Thoracic aorta (tissue), 2 donors: ENCODE results near the gene APCDD1L. TPM values are rescaled to one million over a fixed set of nuclear protein-coding genes. Genes with fewer than 3 reads are reported as not detected.

Experiments
- ATAC-seq: fragments of 150-250 bp; one replicate; pipeline ENCODE4 v1.8.0; 2017; ENCODE audit warnings: low read depth; ENCODE audit not compliant: insufficient number of reproducible peaks, low FRiP score
- DNase-seq: peaks from one replicate; pipeline ENCODE4 v3.0.0-alpha.2; 2020; ENCODE audit warnings: low spot score
- H3K27ac ChIP-seq, 2 donors: fragments of 200-600 bp; sonication (generic); 1 replicate in 1 of 2; 2 replicates in 1 of 2; pipeline ENCODE4 v1.5.1; 2016; ENCODE audit warnings: mild to moderate bottlenecking in 2 of 2, moderate library complexity in 2 of 2
- H3K27me3 ChIP-seq: fragments of 200-600 bp; sonication (generic); replicated peaks from 2 replicates; pipeline ENCODE4 v1.6.0; 2016; ENCODE audit warnings: mild to moderate bottlenecking; ENCODE audit not compliant: insufficient read depth
- H3K36me3 ChIP-seq: fragments of 200-600 bp; sonication (generic); one replicate; pipeline ENCODE4 v1.5.1; 2016
- H3K4me1 ChIP-seq, 2 donors: fragments of 200-600 bp; sonication (generic); 1 replicate in 1 of 2; 2 replicates in 1 of 2; pipeline versions ENCODE4 v1.5.1 to v1.6.0; 2016; ENCODE audit warnings: low read depth in 2 of 2, mild to moderate bottlenecking in 1 of 2; ENCODE audit not compliant: control insufficient read depth in 1 of 2
- H3K4me3 ChIP-seq: fragments of 200-600 bp; sonication (generic); 2 replicates; pipeline ENCODE4 v1.5.1; 2016; ENCODE audit warnings: mild to moderate bottlenecking
- H3K9me3 ChIP-seq: fragments of 200-600 bp; sonication (generic); 2 replicates; pipeline ENCODE4 v1.5.1; 2016
- total RNA-seq, 2 donors: library from RNA; depleted of rRNA; stranded (reverse); fragments of >200 nt; gene quantifications; one replicate each; pipeline versions ENCODE4 v1.1.0 to v1.2.3, GENCODE V29; 2016
- TF ChIP-seq, protein P1 (sequence below): fragments of 200-600 bp; sonication (generic); IDR thresholded peaks from one replicate; pipeline ENCODE4 v1.5.1; 2019; ENCODE audit warnings: antibody characterized with exemption

APCDD1L gene
- total RNA-seq, 2 donors from 2014 or later: 9.2 to 12.9 TPM

DNA sequence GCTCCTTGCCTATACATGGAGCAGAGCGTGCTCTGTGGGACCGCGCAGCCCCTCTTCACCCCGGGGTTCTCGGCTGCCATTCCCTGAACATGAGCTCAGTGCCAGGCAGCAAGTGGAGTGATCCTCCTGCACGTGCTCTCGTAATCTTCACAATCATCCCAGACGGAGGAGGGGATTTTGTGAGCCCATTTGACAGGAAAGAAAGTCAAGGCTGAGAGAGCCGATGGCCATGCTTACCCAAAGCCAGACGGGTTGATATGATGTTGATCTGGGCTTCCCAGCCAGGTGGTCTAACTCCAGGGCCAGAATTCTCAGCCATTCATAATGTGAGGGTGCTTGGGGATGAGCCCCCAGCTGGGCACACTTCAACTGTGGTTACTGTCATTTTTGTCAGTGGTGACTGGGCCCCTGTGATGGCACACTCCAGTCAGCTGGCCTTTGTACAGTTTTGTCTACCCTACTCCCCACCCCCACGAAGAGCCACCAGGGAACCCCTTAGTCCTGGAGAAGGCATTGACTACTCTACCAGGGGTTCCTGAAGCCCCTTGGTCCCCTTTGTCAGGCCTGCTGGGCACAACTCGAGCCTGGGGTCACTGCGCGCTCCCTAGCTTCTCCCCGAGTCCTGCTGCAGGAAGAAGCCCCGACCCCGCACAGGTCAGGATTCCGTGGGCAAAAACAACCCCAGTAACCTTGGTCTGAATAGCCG, 1.5 kb downstream of the APCDD1L start:
- peak overlapping the region; percentile 81 for H3K4me3 ChIP-seq
- TF ChIP-seq, protein P1, sequence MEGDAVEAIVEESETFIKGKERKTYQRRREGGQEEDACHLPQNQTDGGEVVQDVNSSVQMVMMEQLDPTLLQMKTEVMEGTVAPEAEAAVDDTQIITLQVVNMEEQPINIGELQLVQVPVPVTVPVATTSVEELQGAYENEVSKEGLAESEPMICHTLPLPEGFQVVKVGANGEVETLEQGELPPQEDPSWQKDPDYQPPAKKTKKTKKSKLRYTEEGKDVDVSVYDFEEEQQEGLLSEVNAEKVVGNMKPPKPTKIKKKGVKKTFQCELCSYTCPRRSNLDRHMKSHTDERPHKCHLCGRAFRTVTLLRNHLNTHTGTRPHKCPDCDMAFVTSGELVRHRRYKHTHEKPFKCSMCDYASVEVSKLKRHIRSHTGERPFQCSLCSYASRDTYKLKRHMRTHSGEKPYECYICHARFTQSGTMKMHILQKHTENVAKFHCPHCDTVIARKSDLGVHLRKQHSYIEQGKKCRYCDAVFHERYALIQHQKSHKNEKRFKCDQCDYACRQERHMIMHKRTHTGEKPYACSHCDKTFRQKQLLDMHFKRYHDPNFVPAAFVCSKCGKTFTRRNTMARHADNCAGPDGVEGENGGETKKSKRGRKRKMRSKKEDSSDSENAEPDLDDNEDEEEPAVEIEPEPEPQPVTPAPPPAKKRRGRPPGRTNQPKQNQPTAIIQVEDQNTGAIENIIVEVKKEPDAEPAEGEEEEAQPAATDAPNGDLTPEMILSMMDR: no peak
- no peak for ATAC-seq
- no peak for DNase-seq
- H3K4me1 ChIP-seq: peaks cover 16 to 53% of the 10 kb centered on the region in 2 donors
- no peaks in the 10 kb centered on the region for H3K27me3 ChIP-seq
- H3K27ac ChIP-seq: peak overlapping the region; percentile 12 to 57
- H3K36me3 ChIP-seq: no peaks in the 10 kb centered on the region
- no peaks in the 10 kb centered on the region for H3K9me3 ChIP-seq

DNA sequence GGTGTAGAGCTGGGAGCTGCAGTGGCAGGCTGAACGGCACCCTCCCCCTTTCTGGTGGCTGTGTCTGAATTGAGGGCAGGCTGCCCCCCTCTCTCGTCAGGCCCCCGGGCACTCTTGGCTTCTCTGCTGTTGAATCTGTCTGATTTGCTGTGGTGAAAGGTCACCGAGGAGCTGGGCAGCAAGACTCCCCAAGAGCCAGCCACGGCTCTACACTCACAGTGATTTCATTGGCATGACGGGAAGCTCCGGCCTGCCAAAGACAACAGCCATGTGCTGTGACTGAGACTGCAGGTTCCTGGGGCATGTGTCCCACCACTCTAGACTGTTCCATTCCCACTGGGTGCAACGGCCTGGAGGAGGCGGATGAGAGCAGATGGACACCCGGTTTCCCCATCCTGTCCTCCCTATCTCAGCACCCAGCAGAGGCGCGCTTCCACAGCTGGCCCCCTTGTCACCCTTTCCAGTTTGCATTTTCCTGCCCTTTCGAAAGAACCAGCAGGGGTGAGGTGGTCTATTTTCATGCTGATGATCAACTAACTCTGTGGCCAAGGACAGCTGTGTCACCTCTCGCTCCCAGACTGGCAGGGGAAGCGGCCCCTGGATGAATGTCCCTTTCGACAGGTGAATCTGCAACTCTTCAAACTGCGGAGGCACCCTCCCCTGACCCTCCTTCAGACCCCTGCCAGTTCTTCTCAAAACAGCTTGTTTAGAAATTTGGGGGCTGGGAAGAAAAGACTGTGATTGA, 2.2 kb downstream of the APCDD1L start:
- TF ChIP-seq, protein P1: peak; percentile 15
- Histone ChIP-seq H3K36me3 (no peaks in the 10 kb centered on the region), H3K27ac (peak overlapping the region; percentile 41 to 57), H3K4me3 (peak overlapping the region; percentile 55), H3K27me3 (no peaks in the 10 kb centered on the region), H3K4me1 (peaks cover 16 to 53% of the 10 kb centered on the region in 2 donors), H3K9me3 (no peaks in the 10 kb centered on the region)
- ATAC-seq: peak; percentile 63
- DNase-seq: peak; percentile 55

DNA sequence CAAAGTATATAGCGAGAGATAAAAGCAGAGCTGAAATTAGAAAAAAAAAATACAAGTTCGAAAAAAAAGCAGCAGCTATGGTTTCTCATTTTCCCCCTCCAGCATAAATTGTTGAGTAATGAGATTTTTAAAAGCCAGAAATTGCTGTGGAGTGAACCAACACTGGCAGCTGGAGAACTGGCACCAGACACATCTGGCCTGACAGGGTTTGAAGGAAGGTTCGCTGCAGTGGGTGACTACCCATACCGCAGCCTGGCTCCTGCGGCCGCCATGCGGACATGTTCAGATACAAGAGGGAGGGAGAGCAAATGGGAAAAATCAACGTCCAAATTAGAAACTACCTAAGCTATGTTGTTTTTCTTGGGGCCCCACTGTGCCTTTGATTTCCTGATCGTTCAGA, 3.3 kb downstream of the APCDD1L start:
- Histone ChIP-seq H3K4me3 (peak overlapping the region; percentile 9), H3K27me3 (no peaks in the 10 kb centered on the region), H3K27ac (peak overlapping the region; percentile 41 to 57), H3K4me1 (peaks cover 16 to 53% of the 10 kb centered on the region in 2 donors), H3K9me3 (no peaks in the 10 kb centered on the region), H3K36me3 (no peaks in the 10 kb centered on the region)
- DNase-seq (no peak), ATAC-seq (no peak)
- TF ChIP-seq, protein P1: no peak

DNA sequence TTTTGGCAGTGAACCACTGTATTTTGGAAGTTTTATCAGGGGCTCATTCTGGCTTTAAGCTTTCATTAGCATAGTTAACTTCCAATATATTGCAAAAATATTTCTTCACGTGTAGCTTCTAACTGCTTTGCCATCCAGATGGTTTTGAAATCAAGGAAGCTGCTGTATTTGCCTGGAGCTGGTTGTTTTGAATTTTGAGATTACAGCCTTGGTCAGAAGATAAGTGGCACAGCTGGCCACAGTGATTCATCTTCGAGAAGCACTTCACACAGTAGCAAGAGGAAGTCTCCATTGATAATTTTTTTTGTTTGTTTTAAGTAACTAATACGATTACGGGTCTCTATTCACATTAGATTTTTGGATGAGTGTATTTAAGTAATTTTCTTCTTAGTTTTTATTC, 3.8 kb downstream of the APCDD1L start:
- no peak overlapping the region for H3K4me3 ChIP-seq
- no peaks in the 10 kb centered on the region for H3K27me3 ChIP-seq
- DNase-seq (no peak), ATAC-seq (no peak)
- no peaks in the 10 kb centered on the region for H3K9me3 ChIP-seq
- TF ChIP-seq, protein P1: no peak
- no peaks in the 10 kb centered on the region for H3K36me3 ChIP-seq
- no peak overlapping the region for H3K27ac ChIP-seq
- peaks cover 16 to 52% of the 10 kb centered on the region in 2 donors for H3K4me1 ChIP-seq

DNA sequence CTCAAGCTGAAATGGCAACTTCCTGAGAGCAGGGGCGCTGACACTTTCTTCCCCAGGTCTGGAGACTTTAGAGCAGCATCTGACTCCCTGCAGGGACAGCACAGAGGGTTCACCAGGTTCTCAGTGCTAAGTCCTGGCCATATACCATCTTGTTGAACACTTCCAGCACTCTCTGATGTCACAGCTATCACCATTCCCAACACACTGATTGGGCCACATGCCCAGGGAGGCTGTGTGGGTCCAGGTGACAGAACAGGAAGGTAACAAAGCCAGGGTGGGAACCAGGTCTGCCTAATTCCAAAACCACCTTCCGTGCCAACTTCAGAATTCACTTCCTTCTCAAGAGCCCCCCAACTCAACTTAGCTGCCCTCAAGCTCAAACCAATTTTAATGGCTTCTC, 4.3 kb downstream of the APCDD1L start:
- no peak for ATAC-seq
- no peak for DNase-seq
- TF ChIP-seq, protein P1: no peak
- no peaks in the 10 kb centered on the region for H3K27me3 ChIP-seq
- no peak overlapping the region for H3K4me3 ChIP-seq
- H3K9me3 ChIP-seq: no peaks in the 10 kb centered on the region
- H3K36me3 ChIP-seq: no peaks in the 10 kb centered on the region
- H3K4me1 ChIP-seq: peaks cover 16 to 48% of the 10 kb centered on the region in 2 donors
- no peak overlapping the region for H3K27ac ChIP-seq
